Measurements from ENCODE around the gene CTH.

CTH gene

DNA sequence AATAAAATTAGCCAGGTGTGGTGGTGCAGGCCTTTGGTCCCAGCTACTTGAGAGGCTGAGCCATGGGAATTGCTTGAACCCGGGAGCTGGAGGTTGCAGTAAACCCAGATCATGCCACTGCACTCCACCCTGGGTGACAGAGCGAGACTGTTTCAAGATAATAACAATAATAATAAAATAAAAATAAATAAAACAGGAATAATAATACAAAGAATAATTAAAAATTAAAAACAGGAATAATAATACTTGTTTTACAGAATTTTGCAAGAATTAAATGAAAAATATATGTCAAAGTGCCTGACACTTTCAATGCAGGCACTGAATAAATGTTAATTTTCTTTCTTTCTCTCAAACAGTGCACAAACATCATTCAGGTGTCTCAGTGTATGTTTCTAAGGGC lies 26.5 kb upstream of the CTH start:
- Histone ChIP-seq H3K36me3 (ENCODE audit: control insufficient read depth, low read depth, low read length) (no peaks in the 10 kb centered on the region), H3K4me3 (ENCODE audit: low read length) (no peak overlapping the region), H3K4me1 (ENCODE audit: control insufficient read depth, low read depth, low read length) (no peaks in the 10 kb centered on the region), H3K27ac (ENCODE audit: low read length) (no peak overlapping the region), H3K27me3 (ENCODE audit: control insufficient read depth, insufficient read depth, low read length) (no peaks in the 10 kb centered on the region), H3K9me3 (ENCODE audit: control insufficient read depth, low read depth, low read length) (no peaks in the 10 kb centered on the region), H3K9ac (ENCODE audit: low read length) (no peak overlapping the region)

DNA sequence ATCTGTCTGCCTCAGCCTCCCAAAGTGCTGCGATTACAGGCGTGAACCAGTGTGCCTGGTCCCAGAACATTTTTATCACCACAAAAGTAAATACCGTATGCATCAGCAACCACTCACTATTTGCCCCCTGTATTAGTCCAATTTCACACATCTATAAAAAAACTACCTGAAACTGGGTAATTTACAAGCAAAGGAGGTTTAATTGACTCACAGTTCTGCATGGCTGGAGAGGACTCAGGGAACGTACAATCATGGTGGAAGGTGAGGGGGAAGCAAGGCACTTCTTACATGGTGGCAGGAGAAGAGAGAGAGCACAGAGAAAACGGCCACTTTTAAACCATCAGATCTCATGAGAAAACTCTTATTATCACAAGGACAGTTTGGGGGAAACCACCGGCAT lies 25.6 kb upstream of the CTH start:
- Histone ChIP-seq H3K27ac (ENCODE audit: low read length) (no peak overlapping the region), H3K9me3 (ENCODE audit: control insufficient read depth, low read depth, low read length) (no peaks in the 10 kb centered on the region)

DNA sequence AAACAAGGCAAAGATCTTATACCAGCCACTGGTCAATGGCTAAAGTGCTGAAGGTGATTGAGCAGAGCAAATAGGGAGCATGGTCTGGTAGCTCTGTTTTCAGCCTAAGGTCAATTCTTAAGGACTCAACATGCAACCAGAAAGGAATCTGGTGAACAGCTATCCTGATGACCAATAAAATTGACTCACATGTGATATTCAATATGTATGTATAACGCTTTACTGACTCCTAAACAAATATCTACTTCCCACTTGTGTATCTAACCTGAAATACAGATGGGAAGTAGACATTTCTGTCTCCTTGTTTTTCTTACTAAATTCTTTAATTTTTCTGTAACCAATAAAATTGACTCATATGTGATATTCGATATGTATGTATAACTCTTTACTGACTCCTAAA lies 24.9 kb upstream of the CTH start:
- no peaks in the 10 kb centered on the region for H3K27me3 ChIP-seq (ENCODE audit: control insufficient read depth, insufficient read depth, low read length)
- H3K4me1 ChIP-seq (ENCODE audit: control insufficient read depth, low read depth, low read length): no peaks in the 10 kb centered on the region
- H3K27ac ChIP-seq (ENCODE audit: low read length): no peak overlapping the region
- H3K36me3 ChIP-seq (ENCODE audit: control insufficient read depth, low read depth, low read length): no peaks in the 10 kb centered on the region
- H3K9me3 ChIP-seq (ENCODE audit: control insufficient read depth, low read depth, low read length): no peaks in the 10 kb centered on the region
- no peak overlapping the region for H3K4me3 ChIP-seq (ENCODE audit: low read length)
- H3K9ac ChIP-seq (ENCODE audit: low read length): no peak overlapping the region

More for the DNA sequence above, 25.6 kb upstream of the CTH start:
- no peaks in the 10 kb centered on the region for H3K36me3 ChIP-seq (ENCODE audit: control insufficient read depth, low read depth, low read length)
- no peaks in the 10 kb centered on the region for H3K4me1 ChIP-seq (ENCODE audit: control insufficient read depth, low read depth, low read length)
- no peaks in the 10 kb centered on the region for H3K27me3 ChIP-seq (ENCODE audit: control insufficient read depth, insufficient read depth, low read length)
- no peak overlapping the region for H3K9ac ChIP-seq (ENCODE audit: low read length)
- no peak overlapping the region for H3K4me3 ChIP-seq (ENCODE audit: low read length)

DNA sequence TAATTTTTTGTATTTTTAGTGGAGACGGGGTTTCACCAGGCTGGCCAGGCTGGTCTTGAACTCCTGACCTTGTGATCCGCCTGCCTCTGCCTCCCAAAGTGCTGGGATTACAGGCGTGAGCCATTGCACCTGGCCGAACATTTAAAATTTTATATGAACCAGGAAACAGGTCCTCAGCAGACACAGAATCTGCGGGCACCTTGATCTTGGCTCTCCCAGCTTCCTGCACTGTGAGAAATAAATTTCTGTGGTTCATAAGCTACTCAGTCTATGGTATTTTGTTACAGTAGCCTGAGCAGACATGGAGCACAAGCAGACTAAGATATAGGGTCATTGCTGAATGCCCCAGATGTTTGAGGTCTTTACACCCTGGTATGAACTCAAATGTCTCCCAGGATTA lies 23.6 kb upstream of the CTH start:
- Histone ChIP-seq H3K9ac (ENCODE audit: low read length) (no peak overlapping the region), H3K4me3 (ENCODE audit: low read length) (no peak overlapping the region), H3K27ac (ENCODE audit: low read length) (no peak overlapping the region), H3K9me3 (ENCODE audit: control insufficient read depth, low read depth, low read length) (no peaks in the 10 kb centered on the region), H3K36me3 (ENCODE audit: control insufficient read depth, low read depth, low read length) (no peaks in the 10 kb centered on the region), H3K27me3 (ENCODE audit: control insufficient read depth, insufficient read depth, low read length) (no peaks in the 10 kb centered on the region), H3K4me1 (ENCODE audit: control insufficient read depth, low read depth, low read length) (no peaks in the 10 kb centered on the region)

DNA sequence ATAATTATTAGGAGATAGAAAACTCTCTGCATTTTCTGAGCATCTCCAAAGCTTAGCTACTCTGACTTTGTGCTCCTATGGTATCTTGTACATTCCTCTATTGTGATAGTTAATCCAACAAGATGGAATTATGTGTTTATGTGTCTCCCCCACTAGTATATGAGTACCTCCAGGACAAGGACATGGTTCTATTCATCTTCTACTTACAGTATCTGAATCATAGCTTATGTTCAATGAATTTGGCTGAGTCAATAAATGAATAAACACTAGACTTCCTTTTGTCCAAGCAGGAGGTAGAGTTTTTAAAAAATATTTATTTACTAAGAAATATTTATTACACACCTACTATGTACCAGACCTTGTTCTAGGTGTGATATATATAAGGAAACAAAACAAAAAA lies 18.4 kb upstream of the CTH start:
- no peak overlapping the region for H3K4me3 ChIP-seq (ENCODE audit: low read length)
- H3K9ac ChIP-seq (ENCODE audit: low read length): no peak overlapping the region
- H3K27me3 ChIP-seq (ENCODE audit: control insufficient read depth, insufficient read depth, low read length): no peaks in the 10 kb centered on the region
- no peaks in the 10 kb centered on the region for H3K9me3 ChIP-seq (ENCODE audit: control insufficient read depth, low read depth, low read length)
- H3K36me3 ChIP-seq (ENCODE audit: control insufficient read depth, low read depth, low read length): no peaks in the 10 kb centered on the region
- H3K4me1 ChIP-seq (ENCODE audit: control insufficient read depth, low read depth, low read length): no peaks in the 10 kb centered on the region
- no peak overlapping the region for H3K27ac ChIP-seq (ENCODE audit: low read length)

DNA sequence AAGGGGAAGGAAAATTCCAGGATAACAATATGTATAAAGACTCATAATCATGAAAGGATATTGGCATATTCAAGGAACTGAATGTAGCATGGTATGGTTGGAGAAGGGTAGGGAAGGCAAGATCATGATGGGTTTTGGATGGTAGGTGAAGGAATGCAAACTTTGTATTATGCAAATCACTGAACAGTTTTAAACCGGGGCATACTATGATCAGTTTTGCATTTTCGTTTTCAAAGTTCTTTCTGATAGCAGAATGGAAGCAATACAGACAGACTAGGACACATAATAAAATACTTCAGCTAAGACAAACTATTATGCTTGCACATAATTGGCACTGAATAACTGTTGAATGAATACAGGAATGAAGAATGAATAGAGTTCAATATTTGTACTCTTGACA lies 14.5 kb upstream of the CTH start:
- no peak overlapping the region for H3K9ac ChIP-seq (ENCODE audit: low read length)

DNA sequence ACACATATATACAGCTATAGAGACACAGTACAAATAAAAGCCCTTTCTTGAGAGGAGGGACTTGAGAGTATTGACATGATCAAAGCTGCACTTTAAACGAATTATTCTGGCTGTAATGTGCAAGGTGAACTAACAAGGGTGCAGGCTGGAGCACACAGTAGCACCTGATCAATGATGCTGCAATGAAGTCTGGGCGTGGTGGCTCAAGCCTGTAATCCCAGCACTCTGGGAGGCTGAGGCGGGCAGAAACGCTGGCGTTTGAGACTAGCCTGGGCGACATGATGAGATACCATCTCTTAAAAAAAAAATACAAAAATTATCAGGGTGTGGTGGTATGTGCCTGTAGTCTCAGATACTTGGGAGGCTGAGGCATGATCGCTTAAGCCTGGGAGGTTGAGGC lies 14.1 kb upstream of the CTH start:
- Histone ChIP-seq H3K27ac (ENCODE audit: low read length) (no peak overlapping the region), H3K27me3 (ENCODE audit: control insufficient read depth, insufficient read depth, low read length) (no peaks in the 10 kb centered on the region), H3K4me1 (ENCODE audit: control insufficient read depth, low read depth, low read length) (no peaks in the 10 kb centered on the region), H3K9ac (ENCODE audit: low read length) (no peak overlapping the region), H3K36me3 (ENCODE audit: control insufficient read depth, low read depth, low read length) (no peaks in the 10 kb centered on the region), H3K9me3 (ENCODE audit: control insufficient read depth, low read depth, low read length) (no peaks in the 10 kb centered on the region), H3K4me3 (ENCODE audit: low read length) (no peak overlapping the region)

More for the DNA sequence above, 14.5 kb upstream of the CTH start:
- no peaks in the 10 kb centered on the region for H3K4me1 ChIP-seq (ENCODE audit: control insufficient read depth, low read depth, low read length)
- H3K27ac ChIP-seq (ENCODE audit: low read length): no peak overlapping the region
- H3K9me3 ChIP-seq (ENCODE audit: control insufficient read depth, low read depth, low read length): no peaks in the 10 kb centered on the region
- H3K27me3 ChIP-seq (ENCODE audit: control insufficient read depth, insufficient read depth, low read length): no peaks in the 10 kb centered on the region
- H3K36me3 ChIP-seq (ENCODE audit: control insufficient read depth, low read depth, low read length): no peaks in the 10 kb centered on the region
- H3K4me3 ChIP-seq (ENCODE audit: low read length): no peak overlapping the region

DNA sequence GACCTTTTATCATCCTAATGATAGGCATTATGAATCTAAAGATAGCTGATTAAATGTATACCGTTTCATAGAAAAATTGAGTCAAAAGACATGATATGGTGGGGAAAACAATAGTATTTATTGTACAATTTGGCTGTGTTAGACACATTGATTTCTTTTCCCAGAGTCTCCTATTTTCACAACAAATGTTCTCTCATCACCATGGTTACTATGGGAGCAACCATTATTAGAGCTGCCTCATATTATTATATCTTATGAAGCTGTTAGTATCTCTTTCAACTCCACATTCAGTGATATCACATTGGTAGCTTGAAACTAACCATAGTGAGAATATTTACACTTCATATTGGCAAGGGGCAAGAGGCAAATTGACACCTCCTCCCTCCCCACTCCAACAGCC lies 10.7 kb upstream of the CTH start:
- H3K27ac ChIP-seq (ENCODE audit: low read length): no peak overlapping the region
- H3K9me3 ChIP-seq (ENCODE audit: control insufficient read depth, low read depth, low read length): no peaks in the 10 kb centered on the region
- no peak overlapping the region for H3K9ac ChIP-seq (ENCODE audit: low read length)

DNA sequence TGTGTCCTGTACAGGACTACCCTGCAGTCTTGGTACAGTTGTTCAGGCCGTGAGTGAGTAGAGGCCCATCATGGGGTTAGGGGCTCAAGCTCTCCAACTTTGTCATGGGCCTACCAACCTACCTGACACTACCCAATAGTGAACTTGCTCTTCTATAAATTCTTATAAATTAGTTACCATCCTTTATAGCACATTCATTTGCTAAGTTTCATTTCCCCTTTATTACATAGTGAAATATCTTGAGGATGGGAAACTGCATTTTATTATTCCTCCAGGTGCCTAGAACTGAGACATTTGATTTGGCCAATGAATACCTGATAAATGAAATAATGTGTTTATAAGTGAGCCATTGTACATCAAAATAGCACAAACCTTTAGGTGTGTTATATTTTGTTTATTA lies 9.1 kb upstream of the CTH start:
- Histone ChIP-seq H3K9ac (ENCODE audit: low read length) (no peak overlapping the region), H3K27ac (ENCODE audit: low read length) (no peak overlapping the region), H3K4me3 (ENCODE audit: low read length) (no peak overlapping the region), H3K27me3 (ENCODE audit: control insufficient read depth, insufficient read depth, low read length) (no peaks in the 10 kb centered on the region), H3K4me1 (ENCODE audit: control insufficient read depth, low read depth, low read length) (no peaks in the 10 kb centered on the region), H3K36me3 (ENCODE audit: control insufficient read depth, low read depth, low read length) (no peaks in the 10 kb centered on the region), H3K9me3 (ENCODE audit: control insufficient read depth, low read depth, low read length) (no peaks in the 10 kb centered on the region)

More for the DNA sequence above, 10.7 kb upstream of the CTH start:
- Histone ChIP-seq H3K36me3 (ENCODE audit: control insufficient read depth, low read depth, low read length) (no peaks in the 10 kb centered on the region), H3K27me3 (ENCODE audit: control insufficient read depth, insufficient read depth, low read length) (no peaks in the 10 kb centered on the region), H3K4me3 (ENCODE audit: low read length) (no peak overlapping the region), H3K4me1 (ENCODE audit: control insufficient read depth, low read depth, low read length) (no peaks in the 10 kb centered on the region)

DNA sequence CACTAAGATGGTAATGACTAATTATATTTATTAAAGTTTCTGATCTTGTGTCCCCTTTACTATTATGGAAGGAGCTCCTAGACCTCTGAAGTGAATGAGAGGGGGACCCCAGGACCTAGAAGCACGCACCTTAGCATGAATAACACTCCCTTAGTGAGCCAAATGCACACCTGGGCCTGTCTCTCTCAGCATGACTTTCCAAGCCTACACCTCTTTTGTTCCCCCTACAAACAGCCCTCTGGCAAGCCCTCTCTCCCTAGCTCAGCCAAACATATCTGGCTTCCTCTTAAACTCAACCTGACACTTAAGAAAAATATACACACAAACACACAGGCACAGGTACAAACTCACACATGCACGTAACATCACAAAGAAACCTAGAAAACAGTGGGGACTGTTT lies 7.3 kb upstream of the CTH start:
- Histone ChIP-seq H3K36me3 (ENCODE audit: control insufficient read depth, low read depth, low read length) (no peaks in the 10 kb centered on the region), H3K27ac (ENCODE audit: low read length) (no peak overlapping the region), H3K4me3 (ENCODE audit: low read length) (no peak overlapping the region), H3K4me1 (ENCODE audit: control insufficient read depth, low read depth, low read length) (no peaks in the 10 kb centered on the region), H3K9ac (ENCODE audit: low read length) (no peak overlapping the region), H3K9me3 (ENCODE audit: control insufficient read depth, low read depth, low read length) (no peaks in the 10 kb centered on the region), H3K27me3 (ENCODE audit: control insufficient read depth, insufficient read depth, low read length) (no peaks in the 10 kb centered on the region)

DNA sequence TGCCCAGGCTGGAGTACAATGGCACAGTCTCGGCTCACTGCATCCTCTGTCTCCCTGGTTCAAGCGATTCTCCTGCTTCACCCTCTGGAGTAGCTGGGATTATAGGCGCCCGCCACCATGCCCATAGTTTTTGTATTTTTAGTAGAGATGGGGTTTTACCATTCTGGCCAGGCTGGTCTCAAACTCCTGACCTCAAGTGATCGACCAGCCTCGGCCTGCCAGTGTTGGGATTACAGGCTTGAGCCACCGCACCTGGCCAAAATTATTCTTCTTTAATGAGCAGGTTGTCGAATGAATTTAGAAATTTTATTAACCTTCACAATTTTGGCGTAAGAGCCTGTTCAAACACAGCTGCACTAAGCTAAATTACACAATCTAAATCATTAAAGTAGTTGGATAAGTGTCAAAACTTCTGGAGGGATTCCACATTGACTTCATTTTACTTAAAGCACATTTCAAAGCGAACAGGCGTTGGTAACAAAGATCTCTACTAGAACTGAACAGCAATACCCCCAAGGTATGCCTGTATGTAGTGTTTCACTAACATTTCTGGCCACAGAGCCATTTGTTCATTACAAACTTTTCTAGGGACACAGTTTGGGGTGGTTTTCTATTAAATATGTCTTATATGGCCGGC lies 5.2 kb upstream of the CTH start:
- no peak overlapping the region for H3K9ac ChIP-seq (ENCODE audit: low read length)
- no peaks in the 10 kb centered on the region for H3K9me3 ChIP-seq (ENCODE audit: control insufficient read depth, low read depth, low read length)
- no peak overlapping the region for H3K4me3 ChIP-seq (ENCODE audit: low read length)
- peaks cover 7% of the 10 kb centered on the region for H3K4me1 ChIP-seq (ENCODE audit: control insufficient read depth, low read depth, low read length)
- H3K27ac ChIP-seq (ENCODE audit: low read length): no peak overlapping the region
- no peaks in the 10 kb centered on the region for H3K27me3 ChIP-seq (ENCODE audit: control insufficient read depth, insufficient read depth, low read length)
- H3K36me3 ChIP-seq (ENCODE audit: control insufficient read depth, low read depth, low read length): no peaks in the 10 kb centered on the region

DNA sequence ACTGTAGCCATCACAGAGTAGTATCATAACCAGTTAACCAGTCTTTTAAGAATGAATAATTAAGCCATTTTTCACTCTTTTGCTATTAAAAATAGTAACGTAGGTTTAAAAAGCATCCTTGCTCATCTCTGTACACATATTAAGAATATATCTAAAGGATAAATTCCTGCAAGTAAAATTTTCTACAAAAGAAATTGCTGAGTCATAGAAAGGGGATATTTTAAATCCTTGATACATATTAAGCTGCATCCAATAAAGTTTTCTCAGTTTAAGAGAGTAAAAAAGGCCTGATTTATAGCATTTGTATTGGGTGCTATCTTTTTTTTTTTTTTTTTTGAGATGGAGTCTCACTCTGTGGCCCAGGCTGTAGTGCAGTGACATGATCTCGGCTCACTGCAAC lies 1.9 kb upstream of the CTH start:
- H3K27me3 ChIP-seq (ENCODE audit: control insufficient read depth, insufficient read depth, low read length): no peaks in the 10 kb centered on the region
- no peaks in the 10 kb centered on the region for H3K36me3 ChIP-seq (ENCODE audit: control insufficient read depth, low read depth, low read length)
- H3K9ac ChIP-seq (ENCODE audit: low read length): no peak overlapping the region
- H3K4me1 ChIP-seq (ENCODE audit: control insufficient read depth, low read depth, low read length): peaks cover 10% of the 10 kb centered on the region
- H3K4me3 ChIP-seq (ENCODE audit: low read length): no peak overlapping the region
- no peaks in the 10 kb centered on the region for H3K9me3 ChIP-seq (ENCODE audit: control insufficient read depth, low read depth, low read length)
- H3K27ac ChIP-seq (ENCODE audit: low read length): no peak overlapping the region
